Tibial nerve (tissue), 4 donors: ENCODE measurements around the gene CHRNA7. TPM values are rescaled to one million over a fixed set of nuclear protein-coding genes. Genes with fewer than 3 reads are reported as not detected.

ENCODE experiments used
- DNase-seq, 2 donors: peaks; one replicate each; pipeline ENCODE4 v3.0.0-alpha.2; 2019; ENCODE audit warnings: low spot score in 2 of 2
- H3K27ac ChIP-seq, 4 donors: fragments of 200-600 bp; sonication (generic) in 3 of 4; one replicate each; pipeline ENCODE4 v1.5.1; 2017 to 2019; ENCODE audit warnings: mild to moderate bottlenecking in 1 of 4
- H3K27me3 ChIP-seq, 2 donors: fragments of 200-600 bp; sonication (generic) in 1 of 2; one replicate each; pipeline versions ENCODE4 v1.5.1 to v1.6.0; 2017 to 2019
- H3K36me3 ChIP-seq, 3 donors: fragments of 200-600 bp; sonication (generic); one replicate each; pipeline ENCODE4 v1.5.1; 2018 to 2019
- H3K4me1 ChIP-seq, 4 donors: fragments of 200-600 bp; sonication (generic) in 3 of 4; one replicate each; pipeline ENCODE4 v1.5.1; 2017 to 2019
- H3K4me3 ChIP-seq, 4 donors: fragments of 200-600 bp; sonication (generic) in 3 of 4; one replicate each; pipeline ENCODE4 v1.5.1; 2017 to 2019; ENCODE audit warnings: mild to moderate bottlenecking in 1 of 4, moderate library complexity in 1 of 4
- H3K9me3 ChIP-seq, 4 donors: fragments of 200-600 bp; sonication (generic) in 3 of 4; one replicate each; pipeline ENCODE4 v1.5.1; 2017 to 2019
- EP300 ChIP-seq, 2 donors: sonication (generic); formaldehyde crosslinking; IDR thresholded peaks; one replicate each; pipeline ENCODE4 v1.6.1; 2017; ENCODE audit warnings: antibody characterized with exemption in 2 of 2, mild to moderate bottlenecking in 1 of 2
- POLR2A ChIP-seq, 2 donors: fragments of 450-650 bp; IDR thresholded peaks; one replicate each; pipeline ENCODE4 v1.6.1; 2017; ENCODE audit warnings: antibody characterized with exemption in 2 of 2, mild to moderate bottlenecking in 2 of 2, moderate library complexity in 2 of 2
- WGBS, 2 donors: methylation state at CpG; one replicate each; pipeline ENCODE4 v1.1.5; 2018; 5-methylcytosine and 5-hydroxymethylcytosine counted together
- total RNA-seq, 4 donors: library from RNA; depleted of rRNA; stranded (reverse); fragments of >200 nt; gene quantifications; one replicate each; pipeline ENCODE4 v1.1.0, GENCODE V29; 2016
- TF ChIP-seq, protein P1 (sequence below), 5 experiments: fragments of 200-600 bp in 3 of 5; fragments of 450-650 bp in 2 of 5; sonication (generic) in 3 of 5; IDR thresholded peaks; one replicate each; pipeline ENCODE4 v1.5.1; 2016 to 2019; ENCODE audit warnings: antibody characterized with exemption in 5 of 5, mild to moderate bottlenecking in 3 of 5, moderate library complexity in 2 of 5

CHRNA7 gene
- total RNA-seq, 4 donors from 2014 or later: 0.20 to 6.3 (median 1.3) TPM

DNA sequence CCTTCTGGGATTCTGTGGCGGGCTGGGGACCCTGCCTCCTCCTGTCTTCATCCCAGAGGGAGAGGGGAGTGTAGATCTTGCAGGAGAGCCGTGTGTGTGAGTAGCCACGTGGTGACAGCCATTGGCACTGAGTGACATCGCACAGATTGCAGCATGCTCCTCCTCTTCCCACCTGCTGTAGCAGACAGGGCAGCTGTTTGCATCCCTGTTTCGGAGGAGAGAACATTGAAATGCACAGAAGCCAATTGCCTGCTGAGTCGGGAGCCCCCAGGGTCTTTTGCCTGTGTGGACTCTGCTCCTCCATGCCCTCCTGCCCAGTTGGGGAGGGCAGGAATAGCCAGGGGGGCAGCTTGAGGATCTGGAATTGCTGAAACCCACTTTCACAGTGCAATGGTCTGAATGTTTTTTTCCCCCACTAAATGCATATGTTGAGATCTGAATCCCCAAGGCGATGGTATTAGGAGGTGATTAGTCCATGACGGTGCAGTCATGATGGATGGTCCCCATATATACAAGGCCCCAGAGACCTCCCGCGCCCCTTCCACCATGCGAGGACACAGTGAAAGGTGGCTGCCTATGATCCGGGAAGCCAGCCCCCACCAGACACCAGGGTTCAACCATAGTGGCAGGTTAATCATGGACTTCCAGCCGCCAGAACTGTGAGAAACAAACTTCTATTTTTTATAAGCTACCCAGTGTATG is 66.8 kb downstream of the CHRNA7 start:
- Histone ChIP-seq H3K4me3 (no peak overlapping the region), H3K36me3 (no peaks in the 10 kb centered on the region), H3K27me3 (no peaks in the 10 kb centered on the region), H3K4me1 (no peaks in the 10 kb centered on the region), H3K27ac (no peak overlapping the region), H3K9me3 (no peaks in the 10 kb centered on the region)
- no peak for DNase-seq
- TF ChIP-seq, protein P1, sequence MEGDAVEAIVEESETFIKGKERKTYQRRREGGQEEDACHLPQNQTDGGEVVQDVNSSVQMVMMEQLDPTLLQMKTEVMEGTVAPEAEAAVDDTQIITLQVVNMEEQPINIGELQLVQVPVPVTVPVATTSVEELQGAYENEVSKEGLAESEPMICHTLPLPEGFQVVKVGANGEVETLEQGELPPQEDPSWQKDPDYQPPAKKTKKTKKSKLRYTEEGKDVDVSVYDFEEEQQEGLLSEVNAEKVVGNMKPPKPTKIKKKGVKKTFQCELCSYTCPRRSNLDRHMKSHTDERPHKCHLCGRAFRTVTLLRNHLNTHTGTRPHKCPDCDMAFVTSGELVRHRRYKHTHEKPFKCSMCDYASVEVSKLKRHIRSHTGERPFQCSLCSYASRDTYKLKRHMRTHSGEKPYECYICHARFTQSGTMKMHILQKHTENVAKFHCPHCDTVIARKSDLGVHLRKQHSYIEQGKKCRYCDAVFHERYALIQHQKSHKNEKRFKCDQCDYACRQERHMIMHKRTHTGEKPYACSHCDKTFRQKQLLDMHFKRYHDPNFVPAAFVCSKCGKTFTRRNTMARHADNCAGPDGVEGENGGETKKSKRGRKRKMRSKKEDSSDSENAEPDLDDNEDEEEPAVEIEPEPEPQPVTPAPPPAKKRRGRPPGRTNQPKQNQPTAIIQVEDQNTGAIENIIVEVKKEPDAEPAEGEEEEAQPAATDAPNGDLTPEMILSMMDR (IDR thresholded peaks at IDR 0.05): no peak
- TF ChIP-seq POLR2A (IDR thresholded peaks at IDR 0.05) (no peak), EP300 (IDR thresholded peaks at IDR 0.05) (no peak)
- 73 to 74% methylated on average over 13 of the region's 13 CpGs for WGBS, 2 donors

DNA sequence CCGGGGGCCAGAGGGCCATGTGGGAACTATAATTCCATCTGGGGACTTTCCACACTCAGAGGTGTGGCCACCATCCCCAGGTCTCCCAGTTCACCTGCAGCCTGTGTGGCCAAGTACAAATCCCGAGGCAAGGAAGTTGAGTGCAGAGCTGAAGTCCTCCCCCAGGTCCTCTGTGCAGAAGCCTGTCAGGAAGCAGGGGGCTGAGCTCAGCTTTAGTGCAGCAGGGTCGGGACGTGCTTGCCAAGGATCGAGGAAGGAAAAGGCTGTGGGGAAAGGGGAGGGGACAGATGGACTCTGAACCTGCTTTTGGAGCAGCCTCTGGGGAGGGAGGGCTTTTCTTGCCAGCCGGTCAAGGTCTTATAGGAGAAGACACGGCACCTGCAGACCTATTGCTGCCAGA is 67.7 kb downstream of the CHRNA7 start:
- Histone ChIP-seq H3K27me3 (no peaks in the 10 kb centered on the region), H3K4me3 (no peak overlapping the region), H3K27ac (no peak overlapping the region), H3K36me3 (no peaks in the 10 kb centered on the region), H3K4me1 (no peaks in the 10 kb centered on the region), H3K9me3 (no peaks in the 10 kb centered on the region)
- TF ChIP-seq, protein P1 (IDR thresholded peaks at IDR 0.05): no peak
- no peak for TF ChIP-seq POLR2A (IDR thresholded peaks at IDR 0.05)
- TF ChIP-seq EP300 (IDR thresholded peaks at IDR 0.05): no peak
- no peak for DNase-seq
- WGBS, 2 donors: 26 to 51% methylated on average over 7 of the region's 7 CpGs

DNA sequence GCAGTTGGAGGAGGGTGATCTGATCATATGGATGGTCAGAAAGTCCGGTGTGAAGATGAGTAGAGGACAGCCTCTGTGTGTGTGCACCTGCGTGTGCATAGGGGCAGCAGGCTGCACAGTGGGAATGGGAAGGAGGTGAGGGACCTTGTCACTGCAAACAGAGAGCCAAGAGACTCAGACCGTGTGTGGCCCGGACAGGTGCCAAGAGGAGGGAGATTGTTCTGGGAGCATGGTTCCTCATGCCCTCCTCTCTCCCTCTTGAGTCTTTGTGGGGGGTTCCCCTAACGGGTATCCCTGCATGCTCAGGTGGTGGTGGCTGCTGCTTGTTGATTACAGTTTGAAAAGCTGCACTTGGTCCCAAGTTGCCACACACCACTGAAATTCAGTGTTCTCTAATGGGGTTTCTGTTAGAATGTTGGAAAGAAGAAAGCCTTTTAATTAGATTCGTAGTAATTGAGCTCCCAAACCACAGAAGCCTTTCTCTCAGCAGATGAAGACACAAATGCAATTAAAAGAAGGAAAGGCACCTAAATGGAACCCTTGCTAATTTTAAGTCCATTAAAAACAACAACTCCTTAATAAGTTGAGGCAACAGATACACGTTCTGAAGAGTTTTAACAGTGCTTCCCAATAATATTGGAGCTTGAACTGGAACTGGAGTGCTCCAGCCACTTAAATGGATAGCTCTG is 68.9 kb downstream of the CHRNA7 start:
- no peaks in the 10 kb centered on the region for H3K36me3 ChIP-seq
- TF ChIP-seq EP300 (IDR thresholded peaks at IDR 0.05) (no peak), POLR2A (IDR thresholded peaks at IDR 0.05) (no peak)
- TF ChIP-seq, protein P1 (IDR thresholded peaks at IDR 0.05): no peak
- no peak overlapping the region for H3K4me3 ChIP-seq
- no peak for DNase-seq
- WGBS, 2 donors: 68 to 80% methylated on average over 7 of the region's 7 CpGs
- H3K27me3 ChIP-seq: no peaks in the 10 kb centered on the region
- no peaks in the 10 kb centered on the region for H3K9me3 ChIP-seq
- H3K27ac ChIP-seq: no peak overlapping the region
- no peaks in the 10 kb centered on the region for H3K4me1 ChIP-seq

DNA sequence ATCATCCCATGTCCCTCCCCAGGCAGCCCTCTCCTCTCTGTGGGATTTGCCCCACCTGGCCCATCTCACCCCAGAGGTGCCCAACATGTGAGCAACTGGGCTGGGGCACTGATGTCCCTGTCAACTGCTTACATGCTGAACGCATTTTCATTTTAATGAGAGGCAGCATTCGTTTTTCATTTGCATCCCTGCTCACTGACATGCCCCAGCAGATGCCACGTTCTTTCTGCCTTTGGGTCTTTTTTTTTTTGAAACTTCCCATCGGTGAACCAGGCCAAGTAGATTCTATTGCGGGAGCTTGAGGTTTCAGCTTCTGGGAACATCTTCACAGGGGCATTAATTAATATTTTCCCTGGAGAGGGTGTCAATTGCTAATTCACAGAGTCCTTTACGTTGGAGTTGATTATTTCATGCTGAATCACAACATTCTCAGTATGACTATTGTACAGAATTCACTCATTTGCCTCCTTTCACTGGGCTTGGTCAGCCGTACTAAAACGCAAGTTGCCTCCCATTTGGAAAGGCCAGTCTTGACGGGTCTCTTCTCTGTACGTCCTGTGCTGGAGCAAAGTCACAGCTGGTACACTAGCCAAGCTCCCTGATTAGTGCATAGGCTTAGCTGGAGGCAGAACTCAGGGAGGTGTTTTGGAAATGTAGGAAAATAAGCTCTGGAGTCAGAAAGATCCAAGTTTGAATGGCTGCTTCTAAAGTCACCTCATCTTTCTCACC is 69.8 kb downstream of the CHRNA7 start:
- no peaks in the 10 kb centered on the region for H3K9me3 ChIP-seq
- TF ChIP-seq POLR2A (IDR thresholded peaks at IDR 0.05) (no peak), EP300 (IDR thresholded peaks at IDR 0.05) (no peak)
- TF ChIP-seq, protein P1 (IDR thresholded peaks at IDR 0.05): no peak
- no peak overlapping the region for H3K4me3 ChIP-seq
- no peak overlapping the region for H3K27ac ChIP-seq
- no peaks in the 10 kb centered on the region for H3K4me1 ChIP-seq
- 76 to 77% methylated on average over 10 of the region's 10 CpGs for WGBS, 2 donors
- no peak for DNase-seq
- no peaks in the 10 kb centered on the region for H3K36me3 ChIP-seq
- no peaks in the 10 kb centered on the region for H3K27me3 ChIP-seq
